BLaER1 (cell line): Measurements from ENCODE around the gene SLC25A45.
A peak's percentile ranks its signal among the peaks of the same experiment; 100 is the strongest.

Source experiments
- H3K27ac ChIP-seq: shearing (Covaris generic); formaldehyde crosslinking; 2 replicates; pipeline ENCODE4 v1.8.1; 2022
- H3K27me3 ChIP-seq: shearing (Covaris generic); formaldehyde crosslinking; 2 replicates; pipeline ENCODE4 v1.8.1; 2022
- H3K36me3 ChIP-seq: shearing (Covaris generic); formaldehyde crosslinking; 2 replicates; pipeline ENCODE4 v1.8.1; 2022
- H3K4me1 ChIP-seq: shearing (Covaris generic); formaldehyde crosslinking; 2 replicates; pipeline ENCODE4 v1.8.1; 2022
- H3K4me2 ChIP-seq: shearing (Covaris generic); formaldehyde crosslinking; 2 replicates; pipeline ENCODE4 v1.8.1; 2022
- H3K4me3 ChIP-seq: shearing (Covaris generic); formaldehyde crosslinking; 2 replicates; pipeline ENCODE4 v1.8.1; 2022
- H3K9ac ChIP-seq: shearing (Covaris generic); formaldehyde crosslinking; 2 replicates; pipeline ENCODE4 v1.8.1; 2022
- H3K9me3 ChIP-seq: shearing (Covaris generic); formaldehyde crosslinking; 2 replicates; pipeline ENCODE4 v1.8.1; 2022
- H4K20me1 ChIP-seq: shearing (Covaris generic); formaldehyde crosslinking; 2 replicates; pipeline ENCODE4 v1.8.1; 2022
- Cebpa-rat ChIP-seq: shearing (Covaris generic); IDR thresholded peaks from 2 replicates; pipeline ENCODE4 v1.8.1; 2022

The SLC25A45 gene

GRCh38 chr11:65404210-65404609 lies 21.8 kb upstream of the SLC25A45 start:
- Histone ChIP-seq H3K27me3 (no peaks in the 10 kb centered on the region), H3K4me1 (peaks cover 91% of the 10 kb centered on the region), H3K4me3 (peak overlapping the region; percentile 53), H3K27ac (peak overlapping the region; percentile 96), H3K36me3 (peaks cover 62% of the 10 kb centered on the region), H3K4me2 (peak overlapping the region; percentile 92), H3K9me3 (no peaks in the 10 kb centered on the region), H4K20me1 (no peaks in the 10 kb centered on the region), H3K9ac (peak overlapping the region; percentile 81)
- no peak for TF ChIP-seq Cebpa-rat

GRCh38 chr11:65403607-65404121 lies 21.2 kb upstream of the SLC25A45 start:
- Histone ChIP-seq H3K9ac (peak overlapping the region; percentile 81), H3K9me3 (no peaks in the 10 kb centered on the region), H3K27me3 (no peaks in the 10 kb centered on the region), H4K20me1 (no peaks in the 10 kb centered on the region), H3K36me3 (peaks cover 62% of the 10 kb centered on the region), H3K27ac (peak overlapping the region; percentile 96), H3K4me1 (peaks cover 86% of the 10 kb centered on the region), H3K4me2 (peak overlapping the region; percentile 92), H3K4me3 (peak overlapping the region; percentile 53)
- no peak for TF ChIP-seq Cebpa-rat

GRCh38 chr11:65402790-65403189 lies 20.3 kb upstream of the SLC25A45 start:
- Histone ChIP-seq H3K9me3 (no peaks in the 10 kb centered on the region), H3K9ac (peak overlapping the region; percentile 81; the same call in 1 of the 2 replicates), H3K4me2 (peak overlapping the region; percentile 92), H3K4me1 (peaks cover 77% of the 10 kb centered on the region), H3K4me3 (no peak overlapping the region), H3K36me3 (peaks cover 67% of the 10 kb centered on the region), H3K27ac (peak overlapping the region; percentile 96), H3K27me3 (no peaks in the 10 kb centered on the region), H4K20me1 (no peaks in the 10 kb centered on the region)
- TF ChIP-seq Cebpa-rat = no peak

GRCh38 chr11:65401803-65402248 lies 19.4 kb upstream of the SLC25A45 start:
- peaks cover 70% of the 10 kb centered on the region for H3K36me3 ChIP-seq
- H3K4me1 ChIP-seq = peaks cover 69% of the 10 kb centered on the region
- no peak overlapping the region for H3K4me3 ChIP-seq
- no peaks in the 10 kb centered on the region for H3K9me3 ChIP-seq
- peak overlapping the region; percentile 96 for H3K27ac ChIP-seq
- H4K20me1 ChIP-seq = no peaks in the 10 kb centered on the region
- H3K9ac ChIP-seq = no peak overlapping the region
- no peaks in the 10 kb centered on the region for H3K27me3 ChIP-seq
- no peak for TF ChIP-seq Cebpa-rat
- H3K4me2 ChIP-seq = peak overlapping the region; percentile 54

GRCh38 chr11:65401073-65401802 lies 18.8 kb upstream of the SLC25A45 start:
- no peak for TF ChIP-seq Cebpa-rat
- Histone ChIP-seq H3K27me3 (no peaks in the 10 kb centered on the region), H3K4me3 (no peak overlapping the region), H3K4me1 (peaks cover 68% of the 10 kb centered on the region), H3K27ac (peak overlapping the region; percentile 96), H3K9ac (0 out of 2 replicates have a peak overlapping the region, but pooled peaks have one; percentile 41), H3K36me3 (peaks cover 70% of the 10 kb centered on the region), H3K4me2 (peak overlapping the region; percentile 54), H4K20me1 (0 out of 2 replicates have a peak, but pooled peaks cover 2% of the 10 kb centered on the region), H3K9me3 (no peaks in the 10 kb centered on the region)

- Histone ChIP-seq H3K9me3 (no peaks in the 10 kb centered on the region), H3K9ac (peak overlapping the region; percentile 41), H4K20me1 (0 out of 2 replicates have a peak, but pooled peaks cover 8% of the 10 kb centered on the region), H3K4me3 (no peak overlapping the region), H3K36me3 (peaks cover 70% of the 10 kb centered on the region), H3K27ac (peak overlapping the region; percentile 52), H3K4me2 (peak overlapping the region; percentile 40; the same call in 1 of the 2 replicates), H3K4me1 (peaks cover 68% of the 10 kb centered on the region), H3K27me3 (no peaks in the 10 kb centered on the region)
- no peak for TF ChIP-seq Cebpa-rat
Measured at GRCh38 chr11:65400307-65401072, 18.0 kb upstream of the SLC25A45 start.

GRCh38 chr11:65399845-65400244 lies 17.4 kb upstream of the SLC25A45 start:
- peak overlapping the region; percentile 41; the same call in 1 of the 2 replicates for H3K9ac ChIP-seq
- H3K27ac ChIP-seq = peak overlapping the region; percentile 52
- H3K4me2 ChIP-seq = no peak overlapping the region
- H3K4me1 ChIP-seq = peaks cover 67% of the 10 kb centered on the region
- no peak overlapping the region for H3K4me3 ChIP-seq
- H3K9me3 ChIP-seq = no peaks in the 10 kb centered on the region
- no peaks in the 10 kb centered on the region for H3K27me3 ChIP-seq
- peaks cover 70% of the 10 kb centered on the region for H3K36me3 ChIP-seq
- TF ChIP-seq Cebpa-rat = no peak
- H4K20me1 ChIP-seq = 0 out of 2 replicates have a peak, but pooled peaks cover 8% of the 10 kb centered on the region

GRCh38 chr11:65399249-65399648 lies 16.8 kb upstream of the SLC25A45 start:
- H4K20me1 ChIP-seq = 0 out of 2 replicates have a peak, but pooled peaks cover 8% of the 10 kb centered on the region
- no peak overlapping the region for H3K4me3 ChIP-seq
- H3K27ac ChIP-seq = no peak overlapping the region
- TF ChIP-seq Cebpa-rat = no peak
- H3K9me3 ChIP-seq = no peaks in the 10 kb centered on the region
- peaks cover 61% of the 10 kb centered on the region for H3K4me1 ChIP-seq
- peaks cover 73% of the 10 kb centered on the region for H3K36me3 ChIP-seq
- H3K4me2 ChIP-seq = no peak overlapping the region
- no peak overlapping the region for H3K9ac ChIP-seq
- no peaks in the 10 kb centered on the region for H3K27me3 ChIP-seq

GRCh38 chr11:65398362-65398910 lies 16.0 kb upstream of the SLC25A45 start:
- H3K4me2 ChIP-seq = no peak overlapping the region
- no peak overlapping the region for H3K27ac ChIP-seq
- H3K27me3 ChIP-seq = no peaks in the 10 kb centered on the region
- H4K20me1 ChIP-seq = peaks cover 15% of the 10 kb centered on the region
- peaks cover 52% of the 10 kb centered on the region for H3K4me1 ChIP-seq
- no peaks in the 10 kb centered on the region for H3K9me3 ChIP-seq
- no peak overlapping the region for H3K4me3 ChIP-seq
- H3K9ac ChIP-seq = no peak overlapping the region
- no peak for TF ChIP-seq Cebpa-rat
- H3K36me3 ChIP-seq = peaks cover 81% of the 10 kb centered on the region
